Natural killer cell (primary cell): ENCODE results near the gene SMAP1. TPM values are rescaled to one million over a fixed set of nuclear protein-coding genes. Genes with fewer than 3 reads are reported as not detected.

ENCODE experiments used
- ATAC-seq, 3 donors: fragments of 150-1000 bp in 2 of 3; fragments of 200-7000 bp in 1 of 3; cut with Tn5 transposase; 1 replicate in 1 of 3; 2 replicates in 2 of 3; pipeline ENCODE4 v1.10.0; 2021; ENCODE audit warnings: mild to moderate bottlenecking in 2 of 3, moderate library complexity in 2 of 3
- DNase-seq, 2 donors: peaks; one replicate each; pipeline versions ENCODE4 v3.0.0 to v3.0.0-alpha.2; 2013 to 2021; ENCODE audit warnings: mixed read lengths in 1 of 2
- H3K27ac ChIP-seq: one replicate; pipeline ENCODE4 v1.5.1; 2013; ENCODE audit warnings: mild to moderate bottlenecking, low read length
- H3K27me3 ChIP-seq: one replicate; pipeline ENCODE4 v1.6.1; 2013; ENCODE audit warnings: low read length; ENCODE audit not compliant: control insufficient read depth, insufficient read depth
- H3K36me3 ChIP-seq: one replicate; pipeline ENCODE4 v1.6.1; 2013; ENCODE audit warnings: low read length; ENCODE audit not compliant: control insufficient read depth, insufficient read depth
- H3K4me1 ChIP-seq: one replicate; pipeline ENCODE4 v1.6.1; 2013; ENCODE audit warnings: low read length; ENCODE audit not compliant: control insufficient read depth, insufficient read depth
- H3K4me3 ChIP-seq: one replicate; pipeline ENCODE4 v1.5.1; 2013; ENCODE audit warnings: low read length
- H3K9me3 ChIP-seq: one replicate; pipeline ENCODE4 v1.6.1; 2013; ENCODE audit warnings: low read length; ENCODE audit not compliant: control insufficient read depth, insufficient read depth
- H3K27ac Mint-ChIP-seq, 2 donors: one replicate each; pipeline ENCODE4 v1.8.0; 2022; ENCODE audit warnings: mild to moderate bottlenecking in 2 of 2, mixed read lengths in 2 of 2, moderate library complexity in 1 of 2
- H3K27me3 Mint-ChIP-seq, 2 donors: one replicate each; pipeline ENCODE4 v1.8.0; 2022; ENCODE audit warnings: low read depth in 2 of 2, mixed read lengths in 2 of 2
- H3K36me3 Mint-ChIP-seq: one replicate; pipeline ENCODE4 v1.8.0; 2022; ENCODE audit warnings: mixed read lengths
- H3K4me1 Mint-ChIP-seq, 2 donors: one replicate each; pipeline ENCODE4 v1.8.0; 2022; ENCODE audit warnings: mixed read lengths in 2 of 2
- H3K4me3 Mint-ChIP-seq: one replicate; pipeline ENCODE4 v1.8.0; 2022; ENCODE audit warnings: mild to moderate bottlenecking, moderate library complexity, mixed read lengths
- H3K9me3 Mint-ChIP-seq, 2 donors: one replicate each; pipeline ENCODE4 v1.8.0; 2022; ENCODE audit warnings: mixed read lengths in 2 of 2
- CTCF ChIP-seq: fragments of 200-600 bp; IDR thresholded peaks from one replicate; pipeline ENCODE4 v1.8.0; 2022; ENCODE audit warnings: antibody characterized with exemption
- WGBS: methylation state at CpG from one replicate; pipeline ENCODE4 v1.1.7; 2013; ENCODE audit warnings: missing lambda C conversion rate; ENCODE audit not compliant: insufficient coverage; 5-methylcytosine and 5-hydroxymethylcytosine counted together
- intact Hi-C: fragments of 100-400 bp; cut with micrococcal nuclease; formaldehyde crosslinking; loops from one replicate; pipeline ENCODE4 v1.14.2; 2022
- total RNA-seq, 4 donors: library from RNA; stranded (reverse); fragments of 120-200 nt in 1 of 4; gene quantifications; one replicate each; pipeline versions ENCODE4 v1.2.3 to v1.2.4, GENCODE V29; 2013 to 2022

The SMAP1 gene
- total RNA-seq, 3 donors from 2014 or later (not counting 1 experiment from before 2014, with no cell fraction given) = 28.6 to 35.4 (median 30.6) TPM

GRCh38 chr6:70841112-70841511, 173.4 kb downstream of the SMAP1 start:
- intact Hi-C loops = no loop called here
- H3K4me3 Mint-ChIP-seq = no peak overlapping the region
- ATAC-seq = peak; percentile 78 to 99 (median 83)
- Histone ChIP-seq H3K4me1 (no peaks in the 10 kb centered on the region), H3K9me3 (no peaks in the 10 kb centered on the region), H3K4me3 (no peak overlapping the region), H3K36me3 (peaks cover 2% of the 10 kb centered on the region), H3K27ac (no peak overlapping the region), H3K27me3 (no peaks in the 10 kb centered on the region)
- no peaks in the 10 kb centered on the region for H3K9me3 Mint-ChIP-seq
- no peaks in the 10 kb centered on the region for H3K27me3 Mint-ChIP-seq
- H3K36me3 Mint-ChIP-seq = no peaks in the 10 kb centered on the region
- DNase-seq = no peak
- TF ChIP-seq CTCF = no peak
- peaks cover 10 to 27% of the 10 kb centered on the region in 2 donors for H3K4me1 Mint-ChIP-seq
- WGBS = 70% methylated on average over 8 of the region's 8 CpGs
- no peak overlapping the region for H3K27ac Mint-ChIP-seq

- intact Hi-C loops = no loop called here
Observed at GRCh38 chr6:70842541-70842940, 174.9 kb downstream of the SMAP1 start.

GRCh38 chr6:70843328-70843918, 175.7 kb downstream of the SMAP1 start:
- no peaks in the 10 kb centered on the region for H3K27me3 Mint-ChIP-seq
- H3K9me3 Mint-ChIP-seq = no peaks in the 10 kb centered on the region
- peaks cover 2% of the 10 kb centered on the region for H3K36me3 ChIP-seq
- 93% methylated on average over 4 of the region's 4 CpGs for WGBS
- H3K9me3 ChIP-seq = no peaks in the 10 kb centered on the region
- peaks cover 21 to 32% of the 10 kb centered on the region in 2 donors for H3K4me1 Mint-ChIP-seq
- no peak overlapping the region for H3K27ac ChIP-seq
- no peaks in the 10 kb centered on the region for H3K4me1 ChIP-seq
- no peak overlapping the region for H3K27ac Mint-ChIP-seq
- intact Hi-C loops = no loop called here
- no peaks in the 10 kb centered on the region for H3K36me3 Mint-ChIP-seq
- TF ChIP-seq CTCF = no peak
- DNase-seq (no peak), ATAC-seq (no peak)
- H3K4me3 Mint-ChIP-seq = no peak overlapping the region
- no peak overlapping the region for H3K4me3 ChIP-seq
- H3K27me3 ChIP-seq = no peaks in the 10 kb centered on the region

More at GRCh38 chr6:70842541-70842940, 174.9 kb downstream of the SMAP1 start:
- H3K27me3 Mint-ChIP-seq = no peaks in the 10 kb centered on the region
- WGBS = 95% methylated on average over 8 of the region's 8 CpGs
- H3K4me3 Mint-ChIP-seq = no peak overlapping the region
- Histone ChIP-seq H3K36me3 (peaks cover 2% of the 10 kb centered on the region), H3K4me3 (no peak overlapping the region), H3K27me3 (no peaks in the 10 kb centered on the region), H3K27ac (no peak overlapping the region), H3K4me1 (no peaks in the 10 kb centered on the region), H3K9me3 (no peaks in the 10 kb centered on the region)
- H3K4me1 Mint-ChIP-seq = peaks cover 18 to 31% of the 10 kb centered on the region in 2 donors
- H3K36me3 Mint-ChIP-seq = no peaks in the 10 kb centered on the region
- no peaks in the 10 kb centered on the region for H3K9me3 Mint-ChIP-seq
- ATAC-seq (no peak), DNase-seq (no peak)
- no peak for TF ChIP-seq CTCF
- H3K27ac Mint-ChIP-seq = no peak overlapping the region

- no peaks in the 10 kb centered on the region for H3K27me3 ChIP-seq
- intact Hi-C loops = no loop called here
- H3K27ac ChIP-seq = no peak overlapping the region
- Mint-ChIP-seq H3K27me3 (no peaks in the 10 kb centered on the region), H3K36me3 (no peaks in the 10 kb centered on the region), H3K4me1 (peaks cover 21 to 37% of the 10 kb centered on the region in 2 donors), H3K4me3 (no peak overlapping the region), H3K27ac (no peak overlapping the region), H3K9me3 (no peaks in the 10 kb centered on the region)
- no peaks in the 10 kb centered on the region for H3K9me3 ChIP-seq
- H3K4me1 ChIP-seq = no peaks in the 10 kb centered on the region
- no peak overlapping the region for H3K4me3 ChIP-seq
- no peak for ATAC-seq
- H3K36me3 ChIP-seq = peaks cover 2% of the 10 kb centered on the region
- 100% methylated on average over 1 of the region's 1 CpG for WGBS
- TF ChIP-seq CTCF = no peak
- DNase-seq = no peak
Observed at GRCh38 chr6:70844301-70844700, 176.6 kb downstream of the SMAP1 start.
